ENCODE data around the gene SNRNP70.
A peak's percentile ranks its signal among the peaks of the same experiment; 100 is the strongest.
"Not testable (repeated sequence)": the region's sequence is repeated elsewhere in the genome, so short reads cannot be mapped to it uniquely, and the experiment has no call there.

SNRNP70 gene

DNA sequence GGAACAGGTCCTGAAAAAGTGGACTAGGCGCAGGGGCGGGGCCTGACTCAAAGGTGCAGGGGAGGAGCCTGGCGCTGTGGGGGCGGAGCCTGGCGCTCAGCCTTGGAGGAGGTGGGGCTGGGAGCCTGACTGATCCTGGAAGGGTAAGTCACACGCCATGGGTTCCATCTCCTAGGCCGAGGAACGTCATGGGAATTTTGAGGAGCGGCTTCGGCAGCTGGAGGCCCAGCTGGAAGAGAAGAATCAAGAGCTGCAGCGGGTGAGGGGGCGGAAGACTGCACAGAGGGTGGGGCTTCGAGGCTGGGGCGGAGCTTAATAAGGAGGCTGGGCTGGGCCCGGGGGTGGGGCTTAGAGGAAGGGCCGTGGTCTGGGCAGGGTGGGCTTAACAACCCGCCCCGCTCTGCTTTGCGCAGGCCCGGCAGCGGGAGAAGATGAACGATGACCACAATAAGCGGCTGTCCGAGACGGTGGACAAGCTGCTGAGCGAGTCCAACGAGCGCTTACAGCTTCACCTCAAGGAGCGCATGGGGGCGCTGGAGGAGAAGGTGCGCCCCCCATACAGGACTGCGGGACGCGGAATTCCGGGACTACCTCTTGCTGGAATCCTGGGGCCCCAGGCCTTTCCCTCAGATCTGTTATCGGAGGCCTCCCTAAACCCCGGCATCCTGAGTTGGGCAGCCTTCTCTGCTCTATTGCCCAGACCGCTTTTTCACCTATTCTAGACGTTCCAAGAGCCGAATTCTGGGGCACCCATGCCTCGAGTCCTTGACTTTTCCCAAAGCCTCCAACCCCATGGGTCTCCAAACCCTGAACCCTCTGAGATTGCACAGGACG lies 48.6 kb downstream of the SNRNP70 start:
- no peak for DNase-seq (ENCODE audit: low read depth)
- H3K4me3 ChIP-seq (ENCODE audit: low read depth, low read length): peak overlapping the region; percentile 27

GRCh38 chr19:49135686-49136085 lies 50.4 kb downstream of the SNRNP70 start:
- no peak for DNase-seq (ENCODE audit: low read depth)
- H3K4me3 ChIP-seq (ENCODE audit: low read depth, low read length): no peak overlapping the region

DNA sequence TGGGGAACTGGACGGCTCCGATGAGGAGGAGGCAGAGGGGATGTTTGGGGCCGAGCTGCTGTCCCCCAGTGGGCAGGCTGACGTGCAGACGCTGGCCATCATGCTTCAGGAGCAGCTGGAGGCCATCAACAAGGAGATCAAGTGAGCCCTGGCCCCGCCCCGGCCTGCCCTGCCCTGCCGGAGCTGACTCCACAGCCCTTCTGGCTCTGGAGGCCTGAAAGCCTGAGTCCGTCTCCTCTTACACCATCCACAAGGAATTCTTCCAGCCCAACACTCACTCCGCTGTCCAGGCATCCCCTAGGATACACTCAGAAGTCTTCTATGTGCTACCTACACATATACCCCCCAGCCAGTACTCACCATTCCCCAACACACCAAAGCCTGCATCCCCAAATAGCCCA lies 51.5 kb downstream of the SNRNP70 start:
- no peak overlapping the region for H3K4me3 ChIP-seq (ENCODE audit: low read depth, low read length)
- DNase-seq (ENCODE audit: low read depth): no peak

GRCh38 chr19:49140951-49141350 lies 55.7 kb downstream of the SNRNP70 start:
- no peak for DNase-seq (ENCODE audit: low read depth)
- no peak overlapping the region for H3K4me3 ChIP-seq (ENCODE audit: low read depth, low read length)

DNA sequence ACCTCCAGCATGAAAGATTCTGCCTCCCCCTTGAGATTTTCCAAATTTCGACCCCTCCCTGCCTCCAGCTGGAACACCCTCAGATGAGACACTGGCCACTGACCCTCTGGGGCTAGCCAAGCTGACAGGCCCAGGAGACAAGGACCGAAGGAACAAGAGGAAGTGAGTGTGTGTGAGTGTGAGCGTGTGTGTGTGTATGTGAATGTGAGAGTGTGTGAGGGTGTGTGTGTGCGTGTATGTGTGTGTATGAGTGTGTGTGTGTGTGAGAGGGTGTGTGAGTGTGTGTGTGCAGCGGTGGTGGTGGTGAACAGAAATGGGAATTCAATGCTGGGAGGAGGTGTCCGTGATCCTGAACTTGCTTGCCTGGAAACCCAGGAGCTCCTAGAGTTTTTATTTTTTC lies 56.1 kb downstream of the SNRNP70 start:
- no peak overlapping the region for H3K4me3 ChIP-seq (ENCODE audit: low read depth, low read length)

DNA sequence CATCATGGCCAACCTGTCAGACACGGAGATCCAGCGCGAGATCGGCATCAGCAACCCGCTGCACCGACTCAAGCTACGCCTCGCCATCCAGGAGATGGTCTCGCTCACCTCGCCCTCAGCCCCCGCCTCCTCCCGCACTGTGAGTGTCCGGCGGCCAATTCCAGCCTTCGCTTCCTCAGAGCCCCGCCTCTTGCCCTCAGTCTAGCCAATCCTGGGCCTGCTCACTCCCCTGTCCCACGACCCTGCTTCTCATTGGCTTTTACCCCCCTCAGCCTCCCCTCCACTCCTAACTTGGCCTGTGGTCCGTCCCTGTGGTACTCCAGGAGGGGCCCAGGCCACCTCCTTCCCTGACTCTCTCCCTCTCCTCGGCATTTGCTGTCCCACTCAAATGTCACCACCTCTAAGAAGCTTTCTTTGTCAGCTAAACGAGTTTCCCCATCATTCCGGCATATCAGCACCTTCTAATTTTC lies 57.6 kb downstream of the SNRNP70 start:
- H3K4me3 ChIP-seq (ENCODE audit: low read depth, low read length): peak overlapping the region; percentile 82
- peak; percentile 70 for DNase-seq (ENCODE audit: low read depth)

More for the DNA sequence above, 56.1 kb downstream of the SNRNP70 start:
- DNase-seq (ENCODE audit: low read depth): no peak

DNA sequence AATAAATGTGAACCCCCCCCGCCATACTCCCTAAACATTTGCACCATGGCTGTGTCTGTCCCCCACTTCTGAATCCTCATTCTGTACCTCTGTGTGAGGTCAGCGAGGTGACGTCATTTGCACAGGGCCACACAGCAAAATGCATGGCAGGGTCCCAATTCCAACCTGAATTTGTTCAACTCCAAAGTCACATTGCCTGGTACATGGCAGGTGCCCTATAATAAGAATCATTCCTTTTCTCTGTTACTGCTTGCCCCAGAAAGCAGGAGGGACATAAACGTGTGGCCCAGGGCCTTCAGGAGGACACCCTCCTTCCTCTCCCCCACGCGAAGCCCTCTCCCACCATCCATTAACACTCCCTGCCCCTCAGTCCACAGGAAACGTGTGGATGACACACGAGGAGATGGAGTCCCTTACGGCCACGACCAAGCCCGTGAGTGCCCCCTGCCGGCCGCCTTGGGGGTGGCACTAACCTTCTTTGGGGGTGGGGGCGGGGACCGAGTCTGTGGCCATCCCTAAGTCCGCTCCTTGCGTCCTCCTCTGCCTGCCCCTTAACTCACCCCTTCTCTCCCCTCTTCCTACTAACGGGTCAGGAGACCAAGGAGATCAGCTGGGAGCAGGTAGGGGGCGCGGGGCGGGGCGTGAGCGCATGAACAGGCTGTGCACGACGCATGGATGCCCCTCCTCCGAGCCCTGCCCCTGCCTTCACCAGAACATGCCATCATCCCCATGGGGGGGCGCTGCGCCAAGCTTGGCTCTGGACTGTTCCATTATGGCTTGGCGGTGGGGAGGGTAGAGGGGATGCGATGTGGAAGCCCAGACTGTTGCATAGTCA lies 60.5 kb downstream of the SNRNP70 start:
- DNase-seq (ENCODE audit: low read depth): peak; percentile 62
- peak overlapping the region; percentile 31 for H3K4me3 ChIP-seq (ENCODE audit: low read depth, low read length)

DNA sequence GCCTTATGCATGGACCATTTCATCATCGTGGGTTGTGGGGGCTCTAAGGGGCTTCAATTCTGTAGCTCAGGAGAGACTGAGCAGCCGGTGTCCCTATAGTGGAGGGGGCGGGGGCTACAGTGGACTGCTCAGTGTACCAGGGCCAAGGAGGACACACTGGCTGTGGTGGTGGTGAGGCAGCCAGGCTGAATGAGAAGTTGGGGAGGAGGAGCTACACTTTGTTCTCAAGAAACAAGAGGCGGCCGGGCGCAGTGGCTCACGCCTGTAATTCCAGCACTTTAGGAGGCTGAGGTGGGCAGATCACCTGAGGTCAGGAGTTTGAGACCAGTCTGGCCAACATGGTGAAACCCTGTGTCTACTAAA lies 61.1 kb downstream of the SNRNP70 start:
- not testable (repeated sequence) for H3K4me3 ChIP-seq (ENCODE audit: low read depth, low read length); DNase-seq (ENCODE audit: low read depth)

GRCh38 chr19:49148044-49148682 lies 62.9 kb downstream of the SNRNP70 start:
- no peak overlapping the region for H3K4me3 ChIP-seq (ENCODE audit: low read depth, low read length)
- no peak for DNase-seq (ENCODE audit: low read depth)

- H3K4me3 ChIP-seq (ENCODE audit: low read depth, low read length): peak overlapping the region; percentile 92
- DNase-seq (ENCODE audit: low read depth): peak; percentile 67
Observed at GRCh38 chr19:49148784-49149651, 63.8 kb downstream of the SNRNP70 start.

DNA sequence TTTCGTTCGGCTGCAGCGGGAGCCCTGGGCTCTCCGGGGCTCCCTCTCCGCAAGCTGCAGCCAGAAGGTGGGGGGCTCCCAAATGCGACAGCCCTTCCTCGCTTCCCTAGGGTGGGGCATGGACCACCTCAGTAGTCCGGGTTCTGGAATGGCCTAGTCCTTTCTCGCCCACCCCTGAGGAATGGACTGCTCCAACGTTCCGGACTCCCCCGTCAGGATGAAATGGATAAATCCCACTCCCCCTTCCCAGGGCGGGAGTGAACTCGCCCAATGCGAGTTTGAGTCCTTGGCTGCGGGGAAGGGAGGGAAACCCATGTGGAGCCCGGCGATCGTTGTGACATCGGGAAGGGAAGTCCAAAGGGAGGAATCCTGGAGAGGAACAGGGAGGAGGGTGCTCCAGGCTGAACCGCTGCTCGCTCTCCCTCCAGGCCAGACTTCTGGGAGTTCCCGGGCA lies 64.4 kb downstream of the SNRNP70 start:
- H3K4me3 ChIP-seq (ENCODE audit: low read depth, low read length): peak overlapping the region; percentile 92
- DNase-seq (ENCODE audit: low read depth): peak; percentile 59

- peak overlapping the region; percentile 92 for H3K4me3 ChIP-seq (ENCODE audit: low read depth, low read length)
- peak; percentile 52 for DNase-seq (ENCODE audit: low read depth)
Observed at GRCh38 chr19:49150106-49150943, 65.1 kb downstream of the SNRNP70 start.

GRCh38 chr19:49150944-49151243 lies 65.6 kb downstream of the SNRNP70 start:
- no peak for DNase-seq (ENCODE audit: low read depth)
- H3K4me3 ChIP-seq (ENCODE audit: low read depth, low read length): peak overlapping the region; percentile 92

DNA sequence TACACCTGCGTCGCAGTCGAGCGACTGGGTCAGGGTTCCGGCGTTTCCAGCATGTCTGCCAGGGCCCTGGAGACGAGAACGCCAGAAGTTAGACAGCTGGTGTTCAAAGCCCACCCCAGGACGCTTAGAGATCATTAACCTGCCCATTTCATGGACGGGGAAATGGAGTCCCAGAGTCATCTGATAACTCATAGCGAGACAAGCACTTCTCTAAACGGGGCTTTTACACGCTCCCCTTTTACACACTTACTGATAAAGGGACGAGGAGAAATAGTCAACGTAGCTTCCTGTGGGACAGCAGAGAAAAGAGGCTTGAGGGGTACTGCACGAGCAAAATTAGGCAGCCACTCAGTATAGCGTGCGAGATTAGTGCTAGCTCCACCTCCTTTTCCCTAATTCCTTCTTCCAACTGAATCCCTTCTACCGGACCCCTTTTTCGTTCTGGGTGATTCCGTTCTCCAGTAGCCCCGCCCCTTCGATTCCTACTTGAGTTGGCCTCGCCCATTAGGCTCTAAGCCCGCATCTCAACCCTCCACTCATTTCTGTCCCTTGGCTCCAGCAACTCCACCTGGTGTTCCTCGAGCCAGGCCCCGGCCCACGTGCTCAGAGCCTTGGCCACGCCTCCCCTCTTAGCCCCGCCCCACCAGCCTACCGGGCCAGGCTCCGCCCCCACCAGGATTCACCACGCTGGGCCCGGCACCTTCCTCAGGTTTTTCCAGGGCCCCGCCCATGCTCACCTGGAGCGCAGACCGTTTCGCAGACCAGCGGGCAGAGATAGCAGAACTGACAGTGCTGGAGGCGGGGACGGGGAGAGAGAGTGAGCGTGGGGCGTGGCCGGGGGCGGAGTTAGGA lies 66.2 kb downstream of the SNRNP70 start:
- no peak for DNase-seq (ENCODE audit: low read depth)
- H3K4me3 ChIP-seq (ENCODE audit: low read depth, low read length): peak overlapping the region; percentile 92

GRCh38 chr19:49152119-49152550 lies 66.9 kb downstream of the SNRNP70 start:
- H3K4me3 ChIP-seq (ENCODE audit: low read depth, low read length): no peak overlapping the region
- no peak for DNase-seq (ENCODE audit: low read depth)

- H3K4me3 ChIP-seq (ENCODE audit: low read depth, low read length): no peak overlapping the region
- no peak for DNase-seq (ENCODE audit: low read depth)
Observed at GRCh38 chr19:49153167-49153809, 68.0 kb downstream of the SNRNP70 start.

DNA sequence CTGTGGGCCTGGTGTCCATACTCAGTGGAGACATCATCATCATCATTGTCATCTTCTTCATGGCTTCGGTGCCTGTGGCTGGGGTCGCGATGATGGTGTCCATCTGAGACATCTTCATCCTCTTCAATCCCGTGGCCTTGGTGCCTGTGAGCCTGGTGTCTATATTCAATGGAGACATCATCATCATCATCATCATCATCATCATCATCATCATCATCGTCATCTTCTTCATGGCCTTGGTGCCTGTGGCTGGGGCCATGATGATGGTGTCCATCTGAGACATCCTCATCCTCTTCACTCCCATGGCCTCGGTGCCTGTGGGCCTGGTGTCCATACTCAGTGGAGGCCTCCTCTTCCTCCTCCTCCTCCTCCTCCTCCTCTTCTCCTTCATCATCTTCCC lies 69.0 kb downstream of the SNRNP70 start:
- H3K4me3 ChIP-seq (ENCODE audit: low read depth, low read length): no peak overlapping the region
- no peak for DNase-seq (ENCODE audit: low read depth)

Data from skeletal muscle cell (primary cell).